Mucosa of descending colon (tissue), 3 donors: ENCODE data around the gene SGCD. TPM values are rescaled to one million over a fixed set of nuclear protein-coding genes. Genes with fewer than 3 reads are reported as not detected.

Experiments
- ATAC-seq: fragments of 200-7000 bp; cut with Tn5 transposase; one replicate; pipeline ENCODE4 v1.9.1; 2020; ENCODE audit warnings: mild to moderate bottlenecking, moderate library complexity
- DNase-seq, 3 donors: peaks; one replicate each; pipeline ENCODE4 v3.0.0-alpha.2; 2020
- H3K36me3 ChIP-seq: fragments of 200-600 bp; one replicate; pipeline ENCODE4 v1.8.0; 2021; ENCODE audit warnings: low read depth, mild to moderate bottlenecking
- H3K4me1 ChIP-seq: fragments of 200-600 bp; one replicate; pipeline ENCODE4 v1.8.0; 2021; ENCODE audit warnings: low read depth, mild to moderate bottlenecking
- H3K4me3 ChIP-seq: fragments of 200-600 bp; one replicate; pipeline ENCODE4 v1.8.0; 2021; ENCODE audit warnings: mild to moderate bottlenecking
- H3K9me3 ChIP-seq: fragments of 200-600 bp; one replicate; pipeline ENCODE4 v1.8.0; 2021; ENCODE audit warnings: mild to moderate bottlenecking
- intact Hi-C, 2 donors: fragments of 100-400 bp; cut with DNase I in 1 of 2; cut with micrococcal nuclease in 1 of 2; formaldehyde crosslinking; loops; one replicate each; pipeline versions ENCODE4 v1.11.0 to v1.11.1; 2022; cut with DNase I, micrococcal nuclease
- total RNA-seq, 3 donors: library from RNA; stranded (reverse); fragmentation: NEBNext Ultra II Directional in 2 of 3; extraction: Animal tissue kit (Norgen Biotek cat#: 25700) in 2 of 3; gene quantifications; one replicate each; pipeline versions ENCODE4 v1.2.1 to v1.2.4, GENCODE V29; 2021 to 2023
- TF ChIP-seq, protein P1 (sequence below): fragments of 200-600 bp; IDR thresholded peaks from one replicate; pipeline ENCODE4 v1.8.0; 2022; ENCODE audit warnings: antibody characterized with exemption, mild to moderate bottlenecking
- donor health status: DM: no; HTN: no; CAD: no; lungs with moderate emphysema.
- donor health status: DM: no; HTN: no; CAD: no.
- donor health status: DM: no; HTN: yes; CAD: no.

The SGCD gene
- total RNA-seq, 3 donors from 2014 or later, result 1.2 to 7.4 (median 2.0) TPM

DNA sequence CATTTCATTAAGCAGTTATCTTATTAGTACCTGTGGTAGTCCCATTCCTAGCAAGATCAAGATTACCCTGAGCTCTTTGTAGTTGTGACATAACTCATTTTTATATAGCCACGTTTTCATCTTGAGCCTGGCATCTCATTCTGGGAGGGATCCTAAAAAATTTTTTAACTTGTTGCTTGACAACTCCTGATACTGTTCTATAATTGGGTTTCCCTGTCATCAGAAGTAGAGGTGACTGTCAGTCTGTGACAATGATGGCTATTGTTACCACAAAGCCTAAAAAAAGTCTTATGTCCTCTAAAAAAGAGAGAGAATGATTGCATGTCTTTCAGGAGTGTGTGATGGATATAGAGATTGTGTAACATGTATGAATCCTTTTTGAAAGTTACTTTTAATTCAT is 164.8 kb downstream of the SGCD start:
- DNase-seq (no peak), ATAC-seq (no peak)
- Histone ChIP-seq H3K4me1 (no peaks in the 10 kb centered on the region), H3K9me3 (no peaks in the 10 kb centered on the region), H3K4me3 (no peak overlapping the region), H3K36me3 (no peaks in the 10 kb centered on the region)
- intact Hi-C loops, result no loop called here
- TF ChIP-seq, protein P1, sequence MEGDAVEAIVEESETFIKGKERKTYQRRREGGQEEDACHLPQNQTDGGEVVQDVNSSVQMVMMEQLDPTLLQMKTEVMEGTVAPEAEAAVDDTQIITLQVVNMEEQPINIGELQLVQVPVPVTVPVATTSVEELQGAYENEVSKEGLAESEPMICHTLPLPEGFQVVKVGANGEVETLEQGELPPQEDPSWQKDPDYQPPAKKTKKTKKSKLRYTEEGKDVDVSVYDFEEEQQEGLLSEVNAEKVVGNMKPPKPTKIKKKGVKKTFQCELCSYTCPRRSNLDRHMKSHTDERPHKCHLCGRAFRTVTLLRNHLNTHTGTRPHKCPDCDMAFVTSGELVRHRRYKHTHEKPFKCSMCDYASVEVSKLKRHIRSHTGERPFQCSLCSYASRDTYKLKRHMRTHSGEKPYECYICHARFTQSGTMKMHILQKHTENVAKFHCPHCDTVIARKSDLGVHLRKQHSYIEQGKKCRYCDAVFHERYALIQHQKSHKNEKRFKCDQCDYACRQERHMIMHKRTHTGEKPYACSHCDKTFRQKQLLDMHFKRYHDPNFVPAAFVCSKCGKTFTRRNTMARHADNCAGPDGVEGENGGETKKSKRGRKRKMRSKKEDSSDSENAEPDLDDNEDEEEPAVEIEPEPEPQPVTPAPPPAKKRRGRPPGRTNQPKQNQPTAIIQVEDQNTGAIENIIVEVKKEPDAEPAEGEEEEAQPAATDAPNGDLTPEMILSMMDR, result no peak

DNA sequence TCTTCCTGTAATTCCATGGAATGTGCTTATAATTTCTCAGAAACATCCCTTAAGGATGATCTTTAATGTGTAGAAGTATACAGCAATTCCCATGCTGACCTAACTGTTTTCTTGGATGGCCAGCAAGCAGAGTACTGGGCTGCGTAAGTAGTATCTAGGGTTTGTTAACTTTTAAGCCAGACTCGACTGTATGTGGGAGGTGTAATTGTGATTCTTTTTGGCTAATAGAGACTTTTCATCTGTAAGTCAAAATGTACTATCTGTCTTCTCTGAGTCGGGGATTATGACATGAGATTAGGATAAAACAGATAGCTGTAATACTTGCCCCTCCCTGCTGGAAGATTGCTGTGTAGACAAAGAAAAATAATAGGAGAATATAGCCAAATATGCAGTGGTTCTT is 169.3 kb downstream of the SGCD start:
- Histone ChIP-seq H3K36me3 (no peaks in the 10 kb centered on the region), H3K4me3 (no peak overlapping the region), H3K4me1 (no peaks in the 10 kb centered on the region), H3K9me3 (no peaks in the 10 kb centered on the region)
- ATAC-seq (no peak), DNase-seq (no peak)
- TF ChIP-seq, protein P1, result no peak
- intact Hi-C loops, result no loop called here

DNA sequence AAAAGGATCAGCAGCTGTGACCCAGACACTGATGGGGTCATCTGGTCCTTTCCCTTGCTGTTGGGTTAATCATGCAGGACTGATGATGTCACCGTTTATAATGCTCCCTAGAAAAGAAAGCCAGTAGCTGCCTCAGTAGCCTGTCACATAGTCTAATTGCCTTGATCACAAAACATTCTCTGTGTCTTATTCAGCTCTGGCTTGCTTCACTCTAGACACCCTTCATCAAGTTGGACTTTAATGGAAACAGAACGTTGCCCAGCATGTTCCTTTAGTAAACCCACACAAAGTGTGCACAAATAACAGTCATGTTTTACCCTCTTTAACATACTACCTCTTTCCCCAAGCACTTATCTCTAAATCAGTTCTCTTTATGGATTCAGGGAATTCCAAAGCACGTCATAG is 170.8 kb downstream of the SGCD start:
- H3K4me1 ChIP-seq, result no peaks in the 10 kb centered on the region
- intact Hi-C loops, result no loop called here
- TF ChIP-seq, protein P1, result no peak
- no peaks in the 10 kb centered on the region for H3K36me3 ChIP-seq
- H3K9me3 ChIP-seq, result no peaks in the 10 kb centered on the region
- H3K4me3 ChIP-seq, result no peak overlapping the region
- ATAC-seq, result no peak
- no peak for DNase-seq

DNA sequence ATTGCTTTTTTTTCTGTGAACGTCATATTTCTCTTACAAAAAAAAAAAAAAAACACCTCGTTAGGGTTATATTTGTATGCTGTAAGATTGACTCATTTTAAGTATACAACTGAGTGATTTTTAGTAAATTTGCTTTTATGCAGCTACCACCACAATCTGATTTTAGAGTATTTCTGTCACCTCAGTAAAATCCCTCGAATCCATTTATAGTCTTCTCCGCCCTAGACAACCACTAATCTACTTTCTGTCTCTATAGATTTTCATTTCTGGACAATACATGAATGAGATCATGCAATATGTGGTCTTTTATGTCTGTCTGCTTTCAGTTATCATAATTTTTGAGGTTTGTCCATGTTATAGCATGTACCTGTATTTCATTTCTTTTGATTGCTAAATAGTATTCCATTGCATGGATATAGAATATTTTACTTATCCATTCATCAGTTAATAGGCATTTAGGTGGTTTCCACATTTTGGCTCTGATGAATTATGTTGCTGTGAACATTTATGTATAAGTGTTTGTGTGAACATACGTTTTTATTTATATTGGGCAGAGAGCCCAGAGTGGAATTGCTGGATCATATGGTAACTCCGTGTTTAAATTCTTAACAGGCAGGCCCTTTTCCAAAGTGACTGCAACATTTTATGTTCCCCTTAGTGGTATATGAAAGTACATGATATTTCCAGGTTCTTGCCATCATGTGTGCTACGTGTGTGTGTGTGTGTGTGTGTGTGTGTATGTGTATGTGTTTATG is 171.4 kb downstream of the SGCD start:
- no peak for ATAC-seq

DNA sequence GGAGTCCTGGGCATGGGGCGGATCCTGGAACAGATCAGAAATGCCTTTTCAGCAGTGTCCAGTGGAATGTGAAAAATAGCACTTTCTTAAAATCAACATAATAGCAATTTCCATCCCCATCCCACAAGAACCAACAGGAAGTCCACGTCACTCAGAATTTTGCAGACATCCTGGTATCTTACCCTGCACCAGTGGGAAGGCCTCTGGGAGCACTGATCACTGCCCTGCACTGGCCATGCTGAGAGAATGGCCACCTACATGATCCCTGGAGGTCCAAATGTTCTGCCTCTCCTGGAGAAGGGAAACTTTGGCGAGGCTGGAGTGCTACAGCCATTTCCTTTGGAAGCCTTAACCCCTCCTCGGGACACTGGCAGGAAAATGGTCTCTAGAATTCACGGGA is 173.8 kb downstream of the SGCD start:
- DNase-seq (no peak), ATAC-seq (no peak)
- no peaks in the 10 kb centered on the region for H3K9me3 ChIP-seq
- no peak overlapping the region for H3K4me3 ChIP-seq
- H3K36me3 ChIP-seq, result no peaks in the 10 kb centered on the region
- intact Hi-C loops, result no loop called here
- TF ChIP-seq, protein P1, result no peak
- H3K4me1 ChIP-seq, result no peaks in the 10 kb centered on the region

More for the DNA sequence above, 171.4 kb downstream of the SGCD start:
- Histone ChIP-seq H3K36me3 (no peaks in the 10 kb centered on the region), H3K9me3 (no peaks in the 10 kb centered on the region), H3K4me3 (no peak overlapping the region), H3K4me1 (no peaks in the 10 kb centered on the region)
- no peak for DNase-seq
- TF ChIP-seq, protein P1, result no peak
- intact Hi-C loops, result no loop called here
